T-cell (primary cell): ENCODE results near the gene NUP58. TPM values are rescaled to one million over a fixed set of nuclear protein-coding genes. Genes with fewer than 3 reads are reported as not detected.
A peak's percentile ranks its signal among the peaks of the same experiment; 100 is the strongest.
"Not testable (repeated sequence)": the region's sequence is repeated elsewhere in the genome, so short reads cannot be mapped to it uniquely, and the experiment has no call there.

Experiments used
- ATAC-seq, 4 experiments: fragments of 200-7000 bp in 3 of 4; fragments of 150-1000 bp in 1 of 4; cut with Tn5 transposase; replicated peaks in 1 of 4; 1 replicate in 3 of 4; 2 replicates in 1 of 4; pipeline ENCODE4 v1.10.0; 2021; ENCODE audit warnings: moderate library complexity in 3 of 4, mild to moderate bottlenecking in 2 of 4, moderate number of reproducible peaks in 1 of 4
- CTCF ChIA-PET, 2 donors: fragments of 300-600 bp; sonication (Branson Sonifier 250); formaldehyde crosslinking; loops; one replicate each; lab custom pipeline; 2022; ENCODE audit warnings: antibody characterized with exemption in 2 of 2; lab: Charles Lee
- POLR2A ChIA-PET, 2 donors: fragments of 300-600 bp; sonication (Branson Sonifier 250); formaldehyde crosslinking; loops; one replicate each; lab custom pipeline; 2022; ENCODE audit warnings: antibody characterized with exemption in 2 of 2; lab: Charles Lee
- DNase-seq, 35 experiments: peaks; one replicate each; pipeline versions ENCODE4 v3.0.0 to v3.0.0-alpha.2; 2013 to 2023
- H3K27ac ChIP-seq: one replicate; pipeline ENCODE4 v1.5.1; 2013; ENCODE audit warnings: low read length
- H3K27me3 ChIP-seq, 2 experiments: replicated peaks in 1 of 2; 1 replicate in 1 of 2; 2 replicates in 1 of 2; pipeline versions ENCODE4 v1.6.1 to v1.7.0; 2013; ENCODE audit warnings: low read length in 1 of 2, mixed read lengths in 1 of 2; ENCODE audit not compliant: control insufficient read depth in 2 of 2, insufficient read depth in 2 of 2; ENCODE audit errors: extremely low read depth in 1 of 2
- H3K36me3 ChIP-seq, 2 donors: 1 replicate in 1 of 2; 2 replicates in 1 of 2; pipeline versions ENCODE4 v1.6.1 to v1.7.0; 2013; ENCODE audit warnings: low read length in 1 of 2; ENCODE audit not compliant: control insufficient read depth in 2 of 2, insufficient read depth in 1 of 2; ENCODE audit errors: extremely low read depth in 1 of 2
- H3K4me1 ChIP-seq, 2 experiments: 1 replicate in 1 of 2; 2 replicates in 1 of 2; pipeline versions ENCODE4 v1.6.1 to v1.7.0; 2013; ENCODE audit warnings: low read length in 2 of 2, mixed read lengths in 1 of 2; ENCODE audit not compliant: insufficient read depth in 2 of 2, control insufficient read depth in 1 of 2; ENCODE audit errors: extremely low read depth in 1 of 2
- H3K4me3 ChIP-seq, 2 donors: 1 replicate in 1 of 2; 2 replicates in 1 of 2; pipeline versions ENCODE4 v1.5.1 to v1.7.0; 2013; ENCODE audit warnings: mild to moderate bottlenecking in 2 of 2, low read length in 1 of 2, moderate library complexity in 1 of 2; ENCODE audit not compliant: control insufficient read depth in 1 of 2; ENCODE audit errors: extremely low read depth in 1 of 2
- H3K9me3 ChIP-seq: 2 replicates; pipeline ENCODE4 v1.7.0; 2013
- H3K27ac Mint-ChIP-seq, 2 donors: one replicate each; pipeline ENCODE4 v1.8.0; 2020 to 2021; ENCODE audit warnings: mild to moderate bottlenecking in 2 of 2, mixed read lengths in 2 of 2
- H3K27me3 Mint-ChIP-seq, 2 donors: one replicate each; pipeline ENCODE4 v1.8.0; 2021 to 2022; ENCODE audit warnings: mixed read lengths in 2 of 2
- H3K36me3 Mint-ChIP-seq: one replicate; pipeline ENCODE4 v1.8.0; 2021; ENCODE audit warnings: mixed read lengths
- H3K4me1 Mint-ChIP-seq, 3 donors: one replicate each; pipeline ENCODE4 v1.8.0; 2020 to 2022; ENCODE audit warnings: mixed read lengths in 3 of 3, mild to moderate bottlenecking in 1 of 3
- H3K4me3 Mint-ChIP-seq, 3 donors: one replicate each; pipeline ENCODE4 v1.8.0; 2020 to 2022; ENCODE audit warnings: mild to moderate bottlenecking in 3 of 3, mixed read lengths in 3 of 3, moderate library complexity in 3 of 3
- H3K9me3 Mint-ChIP-seq, 3 donors: one replicate each; pipeline ENCODE4 v1.8.0; 2020 to 2022; ENCODE audit warnings: mixed read lengths in 3 of 3
- WGBS: methylation state at CpG from one replicate; pipeline ENCODE4 v1.1.5; 2013; ENCODE audit warnings: missing lambda C conversion rate; ENCODE audit not compliant: insufficient coverage; 5-methylcytosine and 5-hydroxymethylcytosine counted together
- total RNA-seq, 35 experiments: library from RNA in 6 of 35; stranded (reverse) in 6 of 35; fragments of 120-200 nt in 1 of 35; gene quantifications; one replicate each; pipeline versions ENCODE4 v1.2.1 to v1.2.4 and lab custom pipeline; 2013 to 2026

NUP58 gene
- total RNA-seq, 5 donors from 2014 or later (not counting 1 experiment from before 2014, with no cell fraction given): 33.2 to 59.1 (median 37.3) TPM

- CTCF ChIA-PET, POLR2A ChIA-PET, H3K4me1 Mint-ChIP-seq, H3K9me3 Mint-ChIP-seq, H3K27ac ChIP-seq, H3K4me3 ChIP-seq, H3K27me3 ChIP-seq, DNase-seq, H3K4me3 Mint-ChIP-seq, ATAC-seq, H3K27ac Mint-ChIP-seq, H3K4me1 ChIP-seq, H3K9me3 ChIP-seq, H3K27me3 Mint-ChIP-seq: not testable (repeated sequence)
- H3K36me3 ChIP-seq: peaks cover 2 to 57% of the 10 kb centered on the region in 2 donors
- no CpG with 5 or more reads among the region's 4 CpGs for WGBS
- H3K36me3 Mint-ChIP-seq: peaks cover 38% of the 10 kb centered on the region
These were observed 17.5 kb downstream of the NUP58 start for GRCh38 chr13:25318946-25319345.

DNA sequence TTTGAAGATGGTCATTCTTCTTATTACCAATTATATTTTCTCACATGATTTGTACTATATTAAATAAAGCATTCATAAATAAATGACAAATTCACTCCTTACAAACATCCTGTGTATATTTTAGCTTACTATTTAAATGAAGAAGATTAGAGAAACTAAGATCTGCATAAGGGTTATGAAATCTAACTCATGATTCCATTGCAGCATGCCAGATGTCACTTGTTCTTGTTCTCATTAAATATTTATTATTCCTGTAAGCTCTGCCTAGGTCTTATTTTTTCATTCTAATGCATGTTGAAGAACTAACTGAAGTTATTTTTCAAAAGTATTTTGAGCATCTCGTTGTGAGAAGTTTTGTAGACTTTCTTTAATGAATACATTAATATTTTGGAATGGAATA, 18.3 kb downstream of the NUP58 start:
- peaks cover 2 to 61% of the 10 kb centered on the region in 2 donors for H3K36me3 ChIP-seq
- H3K9me3 Mint-ChIP-seq: no peaks in the 10 kb centered on the region
- H3K4me1 Mint-ChIP-seq: peaks cover 0 to 3% (median 0%) of the 10 kb centered on the region in 3 donors
- POLR2A ChIA-PET: interaction anchor here in 1 of 2 donors (0.6 kb wide), 1 partner anchor 18 kb away, joined by 3 read pairs; no protein-coding TSS in a partner anchor
- no peak overlapping the region for H3K4me3 ChIP-seq
- H3K36me3 Mint-ChIP-seq: peaks cover 38% of the 10 kb centered on the region
- no peak for DNase-seq
- no peak overlapping the region for H3K27ac Mint-ChIP-seq
- WGBS: no CpG with 5 or more reads among the region's 1 CpG
- CTCF ChIA-PET: no interaction called here
- no peaks in the 10 kb centered on the region for H3K27me3 Mint-ChIP-seq
- H3K4me3 Mint-ChIP-seq: no peak overlapping the region
- H3K4me1 ChIP-seq: no peaks in the 10 kb centered on the region
- no peak overlapping the region for H3K27ac ChIP-seq
- H3K9me3 ChIP-seq: no peaks in the 10 kb centered on the region
- H3K27me3 ChIP-seq: no peaks in the 10 kb centered on the region
- ATAC-seq: no peak

- Mint-ChIP-seq H3K4me3 (no peak overlapping the region), H3K4me1 (no peaks in the 10 kb centered on the region), H3K27me3 (no peaks in the 10 kb centered on the region), H3K36me3 (peaks cover 31% of the 10 kb centered on the region), H3K9me3 (no peaks in the 10 kb centered on the region), H3K27ac (peak overlapping the region in 1 of 2 donors; percentile 2)
- H3K36me3 ChIP-seq: peaks cover 2 to 50% of the 10 kb centered on the region in 2 donors
- CTCF ChIA-PET: interaction anchor here in 1 of 2 donors (1.0 kb wide), 1 partner anchor 16 kb away, joined by 3 read pairs; no protein-coding TSS in a partner anchor
- DNase-seq (no peak), ATAC-seq (no peak)
- no CpG with 5 or more reads among the region's 2 CpGs for WGBS
- no peaks in the 10 kb centered on the region for H3K4me1 ChIP-seq
- no peak overlapping the region for H3K4me3 ChIP-seq
- no peaks in the 10 kb centered on the region for H3K9me3 ChIP-seq
- H3K27me3 ChIP-seq: no peaks in the 10 kb centered on the region
- H3K27ac ChIP-seq: no peak overlapping the region
- POLR2A ChIA-PET: interaction anchor here (0.6 to 1.0 kb wide), 4 partner anchors 19 to 67 kb away, joined by 3 to 10 read pairs (median 4); no protein-coding TSS in a partner anchor
These were observed 22.7 kb downstream of the NUP58 start for GRCh38 chr13:25324100-25324499.

DNA sequence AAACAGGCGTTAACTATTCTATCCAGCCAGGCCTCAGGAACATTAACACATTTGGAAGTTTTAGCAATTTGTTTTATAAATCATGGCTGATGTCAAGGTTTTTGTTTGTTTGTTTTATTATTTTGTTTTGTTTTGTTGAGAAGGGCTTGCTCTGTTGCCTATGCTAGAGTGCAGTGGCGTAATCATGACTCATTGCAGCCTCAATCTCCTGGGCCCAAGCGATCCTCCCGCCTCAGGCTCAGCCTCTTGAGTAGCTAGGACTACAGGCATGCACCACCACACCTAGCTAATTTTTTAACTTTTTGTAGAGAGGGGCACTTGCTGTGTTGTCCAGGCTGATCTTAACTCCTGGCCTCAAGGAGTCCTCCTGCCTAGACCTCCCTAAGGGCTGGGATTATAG, 28.3 kb downstream of the NUP58 start:
- Histone ChIP-seq H3K4me1 (no peaks in the 10 kb centered on the region), H3K36me3 (peaks cover 0 to 51% of the 10 kb centered on the region in 2 donors), H3K9me3 (no peaks in the 10 kb centered on the region), H3K27me3 (no peaks in the 10 kb centered on the region), H3K4me3 (no peak overlapping the region), H3K27ac (no peak overlapping the region)
- Mint-ChIP-seq H3K4me1 (peaks cover 0 to 8% (median 5%) of the 10 kb centered on the region in 3 donors), H3K27ac (no peak overlapping the region), H3K36me3 (peaks cover 52% of the 10 kb centered on the region), H3K4me3 (no peak overlapping the region), H3K9me3 (no peaks in the 10 kb centered on the region), H3K27me3 (no peaks in the 10 kb centered on the region)
- ChIA-PET CTCF (no interaction called here), POLR2A (no interaction called here)
- DNase-seq: no peak
- 100% methylated on average over 1 of the region's 4 CpGs for WGBS
- no peak for ATAC-seq

- Mint-ChIP-seq H3K4me3 (no peak overlapping the region), H3K27ac (no peak overlapping the region), H3K4me1 (peaks cover 0 to 8% (median 5%) of the 10 kb centered on the region in 3 donors), H3K36me3 (peaks cover 47% of the 10 kb centered on the region), H3K9me3 (no peaks in the 10 kb centered on the region), H3K27me3 (no peaks in the 10 kb centered on the region)
- H3K27ac ChIP-seq: no peak overlapping the region
- no CpG with 5 or more reads among the region's 1 CpG for WGBS
- H3K4me3 ChIP-seq: no peak overlapping the region
- no peaks in the 10 kb centered on the region for H3K9me3 ChIP-seq
- CTCF ChIA-PET: no interaction called here
- H3K27me3 ChIP-seq: no peaks in the 10 kb centered on the region
- DNase-seq: no peak
- ATAC-seq: no peak
- POLR2A ChIA-PET: no interaction called here
- H3K36me3 ChIP-seq: peaks cover 0 to 46% of the 10 kb centered on the region in 2 donors
- no peaks in the 10 kb centered on the region for H3K4me1 ChIP-seq
These were observed 29.1 kb downstream of the NUP58 start for GRCh38 chr13:25330541-25330940.

DNA sequence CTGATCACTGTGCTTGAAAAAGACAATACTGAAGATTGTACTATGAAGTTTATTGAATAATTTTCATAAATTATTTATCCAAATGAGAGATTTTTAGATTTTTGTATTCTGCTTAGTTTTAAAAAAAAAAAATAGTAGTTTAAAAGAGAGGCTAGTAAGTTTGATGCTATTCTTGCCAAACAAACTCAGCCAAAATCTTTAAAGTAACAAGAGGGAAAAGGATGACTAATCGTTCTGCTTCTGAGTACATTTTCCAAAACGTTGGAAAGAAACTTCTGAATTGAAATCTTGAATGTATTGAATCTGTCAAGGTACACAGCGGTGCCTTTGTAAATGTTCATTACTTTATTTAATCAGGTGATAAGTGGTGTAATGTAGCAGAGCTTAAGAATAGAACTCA, 34.4 kb downstream of the NUP58 start:
- Histone ChIP-seq H3K4me1 (no peaks in the 10 kb centered on the region), H3K4me3 (no peak overlapping the region), H3K27me3 (no peaks in the 10 kb centered on the region), H3K36me3 (peaks cover 0 to 43% of the 10 kb centered on the region in 2 donors), H3K27ac (no peak overlapping the region), H3K9me3 (no peaks in the 10 kb centered on the region)
- peaks cover 30% of the 10 kb centered on the region for H3K36me3 Mint-ChIP-seq
- CTCF ChIA-PET: no interaction called here
- H3K27me3 Mint-ChIP-seq: no peaks in the 10 kb centered on the region
- H3K4me1 Mint-ChIP-seq: peaks cover 0 to 8% (median 5%) of the 10 kb centered on the region in 3 donors
- ATAC-seq: no peak
- H3K9me3 Mint-ChIP-seq: no peaks in the 10 kb centered on the region
- no peak overlapping the region for H3K4me3 Mint-ChIP-seq
- no CpG with 5 or more reads among the region's 3 CpGs for WGBS
- no peak for DNase-seq
- POLR2A ChIA-PET: no interaction called here
- no peak overlapping the region for H3K27ac Mint-ChIP-seq
